Suprapubic skin (tissue), 3 donors: ENCODE measurements around the gene ZSWIM8.

Experiments used
- POLR2AphosphoS5 ChIP-seq, 3 donors: sonication (generic); formaldehyde crosslinking; IDR thresholded peaks; one replicate each; pipeline ENCODE4 v1.6.1; 2017; ENCODE audit warnings: antibody characterized with exemption in 3 of 3
- TF ChIP-seq, protein P1 (sequence below), 2 donors: fragments of 200-600 bp in 1 of 2; fragments of 450-650 bp in 1 of 2; sonication (generic) in 1 of 2; IDR thresholded peaks; one replicate each; pipeline ENCODE4 v1.5.1; 2016 to 2019; ENCODE audit warnings: antibody characterized with exemption in 2 of 2, mild to moderate bottlenecking in 1 of 2, moderate library complexity in 1 of 2

GRCh38 chr10:73836427-73836980 is 51.1 kb downstream of the ZSWIM8 start:
- TF ChIP-seq, protein P1, sequence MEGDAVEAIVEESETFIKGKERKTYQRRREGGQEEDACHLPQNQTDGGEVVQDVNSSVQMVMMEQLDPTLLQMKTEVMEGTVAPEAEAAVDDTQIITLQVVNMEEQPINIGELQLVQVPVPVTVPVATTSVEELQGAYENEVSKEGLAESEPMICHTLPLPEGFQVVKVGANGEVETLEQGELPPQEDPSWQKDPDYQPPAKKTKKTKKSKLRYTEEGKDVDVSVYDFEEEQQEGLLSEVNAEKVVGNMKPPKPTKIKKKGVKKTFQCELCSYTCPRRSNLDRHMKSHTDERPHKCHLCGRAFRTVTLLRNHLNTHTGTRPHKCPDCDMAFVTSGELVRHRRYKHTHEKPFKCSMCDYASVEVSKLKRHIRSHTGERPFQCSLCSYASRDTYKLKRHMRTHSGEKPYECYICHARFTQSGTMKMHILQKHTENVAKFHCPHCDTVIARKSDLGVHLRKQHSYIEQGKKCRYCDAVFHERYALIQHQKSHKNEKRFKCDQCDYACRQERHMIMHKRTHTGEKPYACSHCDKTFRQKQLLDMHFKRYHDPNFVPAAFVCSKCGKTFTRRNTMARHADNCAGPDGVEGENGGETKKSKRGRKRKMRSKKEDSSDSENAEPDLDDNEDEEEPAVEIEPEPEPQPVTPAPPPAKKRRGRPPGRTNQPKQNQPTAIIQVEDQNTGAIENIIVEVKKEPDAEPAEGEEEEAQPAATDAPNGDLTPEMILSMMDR (IDR thresholded peaks at IDR 0.05): no peak
- no peak for TF ChIP-seq POLR2AphosphoS5 (IDR thresholded peaks at IDR 0.05)
